IPS DF 19.7 (cell line): ENCODE data around the gene ORC3.
"Not testable (repeated sequence)": the region's sequence is repeated elsewhere in the genome, so short reads cannot be mapped to it uniquely, and the experiment has no call there.

Experiments
- DNase-seq: peaks from one replicate; pipeline ENCODE4 v3.0.0-alpha.2; 2013; ENCODE audit warnings: low read depth, low spot score

ORC3 gene

GRCh38 chr6:87660226-87660911 is 70.4 kb downstream of the ORC3 start:
- DNase-seq, result no peak

DNA sequence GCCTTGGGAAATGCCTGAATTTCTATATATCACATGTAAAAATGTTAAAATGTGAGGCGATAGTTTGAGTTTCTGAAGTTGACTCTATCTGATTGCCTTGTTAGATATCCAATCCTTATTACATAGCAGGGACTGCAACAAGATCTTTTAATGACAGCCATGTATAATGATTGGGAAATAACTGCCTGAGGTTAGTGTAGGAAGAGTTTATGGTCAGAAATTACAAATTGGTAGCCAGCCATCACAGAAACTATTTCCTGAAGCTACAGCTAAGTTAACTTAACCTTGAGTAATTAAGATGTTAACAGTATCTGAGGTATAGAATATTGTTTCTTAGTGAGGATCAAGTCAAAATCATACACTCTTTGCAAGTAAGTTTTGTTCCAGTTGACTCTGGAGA is 71.1 kb downstream of the ORC3 start:
- DNase-seq, result no peak

GRCh38 chr6:87661503-87661902 is 71.6 kb downstream of the ORC3 start:
- no peak for DNase-seq

- no peak for DNase-seq
Measured at GRCh38 chr6:87663434-87663833, 73.5 kb downstream of the ORC3 start.

DNA sequence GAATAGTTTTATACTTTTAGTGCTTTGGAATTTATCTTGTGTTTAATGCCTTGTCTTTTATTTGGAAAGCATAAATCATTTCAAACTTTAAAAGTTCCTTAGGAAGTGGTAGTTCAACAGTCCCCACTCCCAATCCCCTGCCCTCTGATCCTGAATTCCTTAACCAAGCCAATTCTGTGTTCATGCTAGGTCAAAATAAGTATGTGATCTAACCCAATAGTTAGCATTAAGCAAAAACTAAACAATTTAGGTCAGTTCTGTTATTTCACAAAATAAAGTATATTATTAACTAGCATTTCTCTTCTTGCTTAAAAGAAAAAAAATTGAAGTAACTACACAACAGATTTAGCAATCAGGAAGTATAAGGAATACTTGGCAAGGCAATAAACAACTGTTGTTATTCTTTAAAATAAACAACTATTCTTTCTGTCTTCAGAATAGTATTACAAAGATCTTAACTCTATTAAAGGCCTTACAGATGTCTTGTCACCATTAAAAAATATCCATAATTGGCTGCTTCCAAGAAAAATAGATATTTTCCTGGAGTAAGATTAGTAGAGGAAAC is 75.1 kb downstream of the ORC3 start:
- no peak for DNase-seq

GRCh38 chr6:87667032-87667431 is 77.1 kb downstream of the ORC3 start:
- no peak for DNase-seq

DNA sequence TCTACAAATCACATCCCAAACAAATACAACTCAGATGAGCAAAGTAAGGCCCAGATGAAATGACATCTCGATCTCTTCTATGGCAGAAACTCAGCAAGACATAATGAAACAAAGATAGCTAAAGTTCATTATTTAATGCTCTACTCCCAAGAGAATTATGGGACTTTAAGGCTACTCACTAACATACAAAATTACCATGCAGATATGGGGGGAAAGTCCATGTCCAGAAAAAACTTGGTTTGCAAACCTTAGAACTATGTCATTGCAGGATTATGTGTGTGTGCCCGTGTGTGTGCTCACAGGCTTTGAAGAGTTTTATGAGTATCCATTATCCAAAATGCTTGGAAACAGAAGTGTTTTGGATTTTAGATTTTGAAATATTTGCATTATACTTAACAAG is 78.1 kb downstream of the ORC3 start:
- no peak for DNase-seq

DNA sequence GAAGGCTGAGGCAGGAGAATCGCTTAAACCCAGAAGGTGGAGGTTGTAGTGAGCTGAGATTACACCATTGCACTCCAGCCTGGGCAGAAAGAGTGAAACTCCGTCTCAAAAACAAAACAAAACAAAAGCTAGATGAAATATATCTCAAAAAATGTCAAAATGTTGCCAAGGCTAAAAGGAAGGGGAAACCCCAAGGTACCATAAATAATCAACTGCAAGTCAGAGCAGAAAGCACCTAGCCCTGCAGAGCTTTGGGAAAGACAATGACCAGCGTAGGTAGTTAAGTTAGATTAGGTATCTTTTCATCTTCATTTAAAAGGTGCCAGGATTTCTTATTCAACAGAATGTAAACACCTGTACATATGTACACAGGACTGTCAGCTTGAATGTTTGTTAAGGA is 79.1 kb downstream of the ORC3 start:
- no peak for DNase-seq

DNA sequence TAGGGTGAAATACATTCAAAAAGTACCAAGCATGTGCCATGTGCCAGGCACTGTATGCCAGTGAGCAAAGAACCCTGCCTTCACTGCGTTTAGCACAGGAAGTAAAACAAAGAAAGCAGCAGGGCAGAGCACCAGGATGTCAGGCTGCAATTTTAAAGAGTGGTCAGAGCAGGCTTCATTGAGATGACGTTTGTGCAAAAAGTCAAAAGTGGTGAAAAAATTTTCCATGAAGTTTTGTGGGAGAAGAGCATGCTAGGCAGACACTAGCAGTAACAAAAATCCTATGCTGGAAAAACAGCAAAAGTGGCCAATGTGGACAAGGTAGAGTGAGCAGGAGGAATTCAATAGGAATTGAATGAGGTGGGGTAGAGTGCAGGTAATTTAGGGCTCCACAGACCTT is 80.8 kb downstream of the ORC3 start:
- DNase-seq, result no peak

DNA sequence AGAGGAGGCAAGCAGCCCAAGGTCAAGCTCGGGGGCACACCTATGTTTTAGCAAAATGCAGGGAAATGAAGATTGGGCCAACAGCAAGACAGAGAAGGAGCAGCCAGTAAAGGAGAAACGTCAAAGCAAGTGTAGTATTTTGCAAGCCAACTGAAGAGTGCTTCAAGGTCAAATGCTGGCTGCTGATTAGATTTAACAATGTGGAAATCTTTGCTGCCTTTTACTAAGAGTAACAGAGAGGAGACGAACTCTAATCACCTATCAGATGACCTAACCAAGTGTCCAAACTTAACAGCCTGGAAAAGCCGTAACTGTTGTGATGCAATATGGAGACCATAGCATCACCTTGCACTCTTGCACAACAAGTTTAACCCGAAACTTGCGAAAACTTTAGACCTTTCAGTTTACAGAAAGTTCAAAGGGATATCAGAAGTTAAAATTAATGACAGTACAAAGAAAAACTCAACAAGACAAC is 81.7 kb downstream of the ORC3 start:
- no peak for DNase-seq

DNA sequence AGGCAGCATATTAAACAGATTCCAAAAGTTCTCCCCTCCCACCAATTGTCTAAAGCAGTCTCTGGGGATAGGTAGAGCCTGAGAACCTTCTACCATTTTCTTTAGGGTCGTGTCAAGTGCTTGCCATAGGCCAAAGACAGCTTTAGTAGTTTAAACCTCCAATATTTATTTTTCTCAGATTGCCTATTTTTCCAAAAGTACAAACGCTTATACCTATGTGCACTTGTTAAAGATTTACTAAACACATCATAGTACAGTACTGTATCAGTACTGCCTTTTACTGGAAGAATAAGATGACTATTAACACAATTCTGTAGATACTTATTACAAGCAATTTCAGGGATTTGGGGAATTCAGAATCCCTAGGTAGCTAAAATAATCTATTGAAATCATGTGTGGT is 82.7 kb downstream of the ORC3 start:
- no peak for DNase-seq

DNA sequence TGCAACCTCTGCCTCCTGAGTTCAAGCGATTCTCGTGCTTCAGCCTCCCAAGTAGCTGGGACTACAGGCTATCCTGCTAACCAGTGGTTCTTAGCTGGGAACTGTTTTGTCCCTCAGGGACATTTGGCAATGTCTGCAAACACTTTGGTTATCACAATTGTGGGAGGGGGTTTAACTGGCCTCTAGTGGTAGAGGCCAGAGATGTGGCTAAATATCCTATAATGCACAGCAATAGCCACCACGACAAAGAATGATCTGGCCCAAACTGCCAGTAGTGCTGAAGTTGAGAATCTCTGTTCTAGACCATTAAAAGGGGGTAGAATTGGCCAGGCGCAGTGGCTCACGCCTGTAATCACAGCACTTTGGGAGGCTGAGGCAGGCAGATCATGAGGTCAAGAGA is 83.3 kb downstream of the ORC3 start:
- DNase-seq, result no peak

DNA sequence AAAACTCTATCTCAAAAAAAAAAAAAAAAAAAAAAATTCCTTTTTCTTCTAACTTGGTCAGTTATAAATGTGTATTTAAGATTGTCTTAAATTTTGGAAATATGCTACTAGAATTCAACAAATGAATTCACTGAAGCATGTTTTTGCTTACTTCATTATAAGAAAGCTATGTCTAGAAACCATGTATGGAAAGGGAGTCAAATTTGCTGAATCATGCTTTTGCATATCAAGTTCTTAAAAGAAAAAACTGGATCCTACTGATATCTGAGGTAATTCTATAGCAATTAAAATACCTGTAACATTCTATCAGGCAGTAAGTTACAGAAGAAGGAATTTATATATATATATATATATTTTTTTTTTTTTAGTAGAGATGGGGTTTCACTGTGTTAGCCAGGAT is 84.4 kb downstream of the ORC3 start:
- no peak for DNase-seq

- no peak for DNase-seq
Measured at GRCh38 chr6:87675004-87675681, 85.2 kb downstream of the ORC3 start.

GRCh38 chr6:87682310-87682709 is 92.4 kb downstream of the ORC3 start:
- no peak for DNase-seq

DNA sequence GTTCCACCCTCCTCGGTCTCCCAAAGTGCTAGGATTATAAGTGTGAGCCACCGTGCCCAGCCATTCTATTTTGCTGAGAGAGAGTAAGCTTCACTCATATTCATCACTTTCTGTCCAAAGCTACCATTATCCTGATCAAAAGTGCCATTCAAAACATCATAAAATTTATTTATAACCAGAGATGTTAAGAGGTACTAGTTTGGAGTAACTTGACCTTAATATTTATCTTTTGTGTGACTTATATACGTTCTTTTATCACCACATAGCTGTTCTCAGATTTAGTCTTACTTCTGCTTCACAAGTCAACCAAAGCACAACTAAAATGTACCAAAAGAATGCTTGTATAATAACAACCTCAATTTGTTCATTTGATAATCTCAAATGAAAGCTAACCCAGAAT is 94.0 kb downstream of the ORC3 start:
- no peak for DNase-seq

DNA sequence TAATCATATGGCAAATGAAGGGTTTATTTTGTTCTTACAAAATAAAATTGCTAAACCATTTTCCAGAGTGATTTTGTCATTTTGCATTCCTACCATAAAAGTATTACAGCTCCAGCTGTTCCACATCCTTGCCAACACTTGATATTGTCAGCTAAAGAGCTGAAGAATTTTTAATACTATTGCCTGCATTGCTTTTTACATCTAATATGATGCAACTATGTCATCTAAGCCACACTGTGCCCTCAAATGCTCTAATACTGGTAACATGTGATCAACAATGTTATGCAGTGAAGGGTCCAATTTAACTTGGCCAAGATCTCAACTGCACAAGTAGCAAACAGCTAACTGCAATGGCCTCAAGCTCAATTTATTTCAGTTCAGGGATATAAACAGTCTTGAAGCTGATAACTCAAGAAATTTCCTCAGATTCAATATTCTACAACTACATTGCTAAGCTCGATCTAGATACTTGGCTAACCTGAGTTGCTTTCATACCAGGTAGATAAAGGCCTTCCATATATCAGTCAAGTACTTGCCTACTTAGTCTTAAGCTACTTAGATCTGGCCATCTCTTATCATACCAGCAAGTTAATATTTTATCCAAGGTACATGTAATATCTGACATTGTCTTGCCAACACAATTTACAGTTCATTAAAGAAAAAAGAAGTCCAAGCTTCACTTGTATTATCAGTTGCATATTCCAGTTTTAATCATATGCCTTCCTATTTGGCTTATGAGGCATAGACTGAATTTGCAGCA is 95.1 kb downstream of the ORC3 start:
- no peak for DNase-seq

- DNase-seq, result not testable (repeated sequence)
Measured at GRCh38 chr6:87686636-87687205, 96.8 kb downstream of the ORC3 start.

DNA sequence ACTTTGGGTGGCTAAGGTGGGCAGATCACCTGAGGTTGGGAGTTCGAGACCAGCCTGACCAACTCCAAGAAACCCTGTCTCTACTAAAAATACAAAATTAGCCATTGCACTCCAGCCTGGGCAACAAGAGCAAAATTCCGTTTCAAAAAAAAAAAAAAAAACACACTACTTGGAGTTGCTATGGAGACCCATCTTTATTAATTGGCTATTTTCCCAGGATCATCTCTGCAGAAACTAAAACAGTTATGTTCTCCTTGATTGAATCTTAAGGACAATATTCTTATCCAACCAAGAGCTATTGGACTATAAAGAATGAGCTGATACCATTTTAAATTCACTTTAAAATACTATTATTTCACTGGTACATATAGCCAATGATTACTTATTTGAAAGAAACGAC is 97.4 kb downstream of the ORC3 start:
- DNase-seq, result no peak

GRCh38 chr6:87687893-87688292 is 98.0 kb downstream of the ORC3 start:
- not testable (repeated sequence) for DNase-seq

DNA sequence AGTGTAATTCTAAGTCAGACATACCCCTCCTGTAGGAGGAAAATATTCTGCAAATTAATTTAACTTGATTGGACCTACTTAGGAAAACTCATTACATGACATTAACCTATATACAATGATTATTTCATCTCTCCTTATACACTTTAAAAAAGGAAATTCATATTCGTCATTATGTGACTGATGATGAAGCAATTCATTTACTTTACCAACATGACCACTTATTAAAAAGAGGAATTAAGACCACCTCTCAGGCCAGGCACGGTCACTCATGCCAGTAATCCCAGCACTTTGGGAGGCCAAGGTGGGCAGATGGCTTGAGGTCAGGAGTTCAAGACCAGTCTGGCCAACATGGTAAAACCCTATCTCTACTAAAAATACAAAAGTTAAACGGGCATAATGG is 100.5 kb downstream of the ORC3 start:
- DNase-seq, result no peak

DNA sequence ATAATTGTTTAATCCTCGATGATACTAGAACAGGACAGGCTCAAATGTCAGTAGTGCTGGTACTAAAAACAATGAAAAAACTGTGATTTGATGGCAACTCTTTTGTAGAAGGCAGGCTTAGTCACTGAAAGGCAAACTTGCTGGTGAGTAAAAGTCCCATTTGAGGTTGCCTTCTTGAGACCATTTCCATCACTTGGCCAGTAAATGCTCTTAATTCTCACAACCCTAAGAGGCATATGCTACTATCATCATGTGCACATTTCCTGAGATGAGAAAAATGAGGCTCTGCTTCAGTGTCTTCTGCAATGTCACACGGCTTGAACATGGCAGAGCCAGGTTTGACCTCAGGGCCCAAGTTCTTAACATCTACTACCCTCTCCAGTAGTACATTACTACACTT is 102.2 kb downstream of the ORC3 start:
- no peak for DNase-seq
